ENCODE measurements around the gene BMAL1. TPM values are rescaled to one million over a fixed set of nuclear protein-coding genes. Genes with fewer than 3 reads are reported as not detected.

The BMAL1 gene
- total and polyA plus RNA-seq, 2 of the 4 experiments (the other 2 are of a cell fraction): 8.8 to 9.9 TPM

GRCh38 chr11:13279487-13279834 lies 1.9 kb downstream of the BMAL1 start (continued):
- TF ChIP-seq MAZ (IDR thresholded peaks at IDR 0.05; ENCODE audit: borderline replicate concordance, low read depth, low read length): no peak

GRCh38 chr11:13280092-13280722 lies 2.6 kb downstream of the BMAL1 start:
- Histone ChIP-seq H4K8ac (ENCODE audit: low read depth in 2 of 2, low read length in 2 of 2) (no peak overlapping the region), H2BK5ac (ENCODE audit: low read depth, low read length, poor library complexity, severe bottlenecking) (no peak overlapping the region), H3K9me3 (ENCODE audit: control insufficient read depth, insufficient read depth, low read length) (no peaks in the 10 kb centered on the region), H3K9me1 (ENCODE audit: insufficient read depth, low read length) (peaks cover 21% of the 10 kb centered on the region; the same call in 1 of the 2 replicates), H3K14ac (replicated peaks; ENCODE audit: low read depth, low read length) (no peak overlapping the region), H2BK15ac (ENCODE audit: low read depth, low read length) (0 out of 3 replicates have a peak overlapping the region, but pooled peaks have one; percentile 18), H3K4me1 (ENCODE audit: control insufficient read depth, insufficient read depth, low read length) (peaks cover 4% of the 10 kb centered on the region; the same call in 1 of the 2 replicates), H3K4me2 (ENCODE audit: low read depth, low read length) (no peak overlapping the region), H4K5ac (ENCODE audit: low read depth, low read length) (no peak overlapping the region), H2BK20ac (ENCODE audit: low read depth, low read length) (no peak overlapping the region), H2AFZ (replicated peaks; ENCODE audit: low read length, poor library complexity) (no peak overlapping the region), H2AK5ac (ENCODE audit: low read depth, low read length) (no peak overlapping the region), H3K27me3 (ENCODE audit: control insufficient read depth, insufficient read depth, low read length) (no peaks in the 10 kb centered on the region), H3K4ac (ENCODE audit: low read depth, low read length) (no peak overlapping the region), H3K4me3 (ENCODE audit: insufficient read depth, low read depth, low read length) (no peak overlapping the region), H3K18ac (ENCODE audit: low read depth, low read length) (no peak overlapping the region), H4K20me1 (ENCODE audit: insufficient read depth, low read length) (peaks cover 45% of the 10 kb centered on the region), H3K79me1 (ENCODE audit: low read depth in 1 of 2, low read length in 2 of 2) (peaks cover 15 to 62% of the 10 kb centered on the region in 2 experiments), H3K36me3 (ENCODE audit: control insufficient read depth, insufficient read depth, low read length) (no peaks in the 10 kb centered on the region), H2AK9ac (replicated peaks; ENCODE audit: low read depth, low read length, poor library complexity) (no peak overlapping the region), H3K9ac (ENCODE audit: low read depth, low read length) (no peak overlapping the region), H3K23ac (ENCODE audit: low read depth, low read length) (0 out of 2 replicates have a peak overlapping the region, but pooled peaks have one; percentile 1), H4K91ac (ENCODE audit: insufficient read depth, low read depth, low read length) (no peak overlapping the region), H3K56ac (ENCODE audit: extremely low read depth, insufficient read depth, low read length) (no peak overlapping the region), H3K27ac (ENCODE audit: insufficient read depth, low read length) (no peak overlapping the region), H2BK120ac (ENCODE audit: low read depth, low read length) (no peak overlapping the region)
- dilution Hi-C loops (cut with HindIII; ENCODE audit: low sequenced_read_pairs, unreplicated experiment) (no loop called here), in situ Hi-C loops (cut with MboI; ENCODE audit: low sequenced_read_pairs) (no loop called here), intact Hi-C loops (cut with micrococcal nuclease) (no loop called here)
- BruUV-seq (replicated peaks): TSS peak; percentile 47
- CTCF ChIA-PET: interaction anchor here (0.8 to 1.5 kb wide), 2 partner anchors 74 to 317 kb away, joined by 3 read pairs; no protein-coding TSS in a partner anchor
- 100% methylated on average over 1 of the region's 3 CpGs; no CpG with 5 or more reads in 1 of the 2 experiments for WGBS, 2 experiments (ENCODE audit: extremely low coverage in 2 of 2, insufficient read length in 1 of 2)
- DNase-seq (no peak), ATAC-seq (ENCODE audit: low read depth) (no peak)
- TF ChIP-seq SMC3 (IDR thresholded peaks at IDR 0.05; ENCODE audit: low read depth, low read length): no peak
- TF ChIP-seq CEBPB (IDR thresholded peaks at IDR 0.05; ENCODE audit: low read depth, low read length): peak; percentile 54
- POLR2A ChIA-PET (ENCODE audit: unreplicated experiment): no interaction called here

All from IMR-90 (cell line).